IMR-90 (cell line): Measurements from ENCODE around the gene TENT5C.

ENCODE experiments used
- BHLHE40 ChIP-seq: fragments of 150-350 bp; IDR thresholded peaks from 2 replicates; pipeline ENCODE4 v1.6.1; 2016; ENCODE audit warnings: mild to moderate bottlenecking, low read depth, low read length
- MAZ ChIP-seq: IDR thresholded peaks from 2 replicates; pipeline ENCODE4 v1.6.1; 2012; ENCODE audit warnings: low read depth, mild to moderate bottlenecking, low read length, improper control_type of control experiment, moderate library complexity, borderline replicate concordance
- POLR2A ChIP-seq: IDR thresholded peaks from 2 replicates; pipeline ENCODE4 v1.6.1; 2012; ENCODE audit warnings: mild to moderate bottlenecking, low read depth, low read length
- RFX5 ChIP-seq: IDR thresholded peaks from 2 replicates; pipeline ENCODE4 v1.8.0; 2012; ENCODE audit warnings: low read depth, mild to moderate bottlenecking, low read length, moderate library complexity
- TF ChIP-seq, protein P1 (sequence below): conservative IDR thresholded peaks from 2 replicates; pipeline ENCODE4 v1.5.1; 2012; ENCODE audit warnings: mild to moderate bottlenecking, low read depth, low read length, improper control_type of control experiment
- TF ChIP-seq, protein P2 (sequence below): fragments of 150-350 bp; IDR thresholded peaks from 2 replicates; pipeline ENCODE4 v1.6.1; 2017; ENCODE audit warnings: mild to moderate bottlenecking, antibody characterized with exemption, low read length, low read depth

DNA sequence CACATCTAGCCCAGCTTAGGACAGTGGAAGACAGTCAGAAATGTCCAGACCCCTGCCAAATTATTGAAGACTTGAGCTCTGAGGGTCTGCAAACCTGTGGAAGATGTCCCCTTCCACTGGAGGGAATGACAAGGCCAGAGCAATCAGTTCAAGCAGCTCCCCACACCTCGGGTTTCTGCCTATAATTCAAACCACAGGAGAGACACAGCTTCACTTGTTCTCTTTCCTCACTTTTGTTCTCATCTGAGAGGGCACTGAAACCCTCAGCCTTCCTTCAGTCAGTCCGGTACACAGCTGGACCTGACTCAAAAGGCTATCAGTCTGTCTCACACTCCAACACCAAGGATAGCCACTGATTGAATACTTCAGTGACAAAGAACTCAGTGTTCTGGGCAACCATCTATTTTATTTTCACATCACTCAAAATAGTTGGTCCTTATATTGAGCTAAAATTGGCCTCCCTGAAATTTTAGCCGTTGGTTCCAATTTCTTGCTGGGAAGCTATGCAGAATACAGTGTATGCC is 70.1 kb downstream of the TENT5C start:
- TF ChIP-seq RFX5 = no peak
- TF ChIP-seq, protein P1, sequence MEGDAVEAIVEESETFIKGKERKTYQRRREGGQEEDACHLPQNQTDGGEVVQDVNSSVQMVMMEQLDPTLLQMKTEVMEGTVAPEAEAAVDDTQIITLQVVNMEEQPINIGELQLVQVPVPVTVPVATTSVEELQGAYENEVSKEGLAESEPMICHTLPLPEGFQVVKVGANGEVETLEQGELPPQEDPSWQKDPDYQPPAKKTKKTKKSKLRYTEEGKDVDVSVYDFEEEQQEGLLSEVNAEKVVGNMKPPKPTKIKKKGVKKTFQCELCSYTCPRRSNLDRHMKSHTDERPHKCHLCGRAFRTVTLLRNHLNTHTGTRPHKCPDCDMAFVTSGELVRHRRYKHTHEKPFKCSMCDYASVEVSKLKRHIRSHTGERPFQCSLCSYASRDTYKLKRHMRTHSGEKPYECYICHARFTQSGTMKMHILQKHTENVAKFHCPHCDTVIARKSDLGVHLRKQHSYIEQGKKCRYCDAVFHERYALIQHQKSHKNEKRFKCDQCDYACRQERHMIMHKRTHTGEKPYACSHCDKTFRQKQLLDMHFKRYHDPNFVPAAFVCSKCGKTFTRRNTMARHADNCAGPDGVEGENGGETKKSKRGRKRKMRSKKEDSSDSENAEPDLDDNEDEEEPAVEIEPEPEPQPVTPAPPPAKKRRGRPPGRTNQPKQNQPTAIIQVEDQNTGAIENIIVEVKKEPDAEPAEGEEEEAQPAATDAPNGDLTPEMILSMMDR = no peak
- TF ChIP-seq MAZ = no peak
- no peak for TF ChIP-seq POLR2A
- TF ChIP-seq, protein P2, sequence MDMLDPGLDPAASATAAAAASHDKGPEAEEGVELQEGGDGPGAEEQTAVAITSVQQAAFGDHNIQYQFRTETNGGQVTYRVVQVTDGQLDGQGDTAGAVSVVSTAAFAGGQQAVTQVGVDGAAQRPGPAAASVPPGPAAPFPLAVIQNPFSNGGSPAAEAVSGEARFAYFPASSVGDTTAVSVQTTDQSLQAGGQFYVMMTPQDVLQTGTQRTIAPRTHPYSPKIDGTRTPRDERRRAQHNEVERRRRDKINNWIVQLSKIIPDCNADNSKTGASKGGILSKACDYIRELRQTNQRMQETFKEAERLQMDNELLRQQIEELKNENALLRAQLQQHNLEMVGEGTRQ = no peak
- TF ChIP-seq BHLHE40 = no peak
